Measurements from ENCODE around the gene BMPR1B.

Gene BMPR1B

DNA sequence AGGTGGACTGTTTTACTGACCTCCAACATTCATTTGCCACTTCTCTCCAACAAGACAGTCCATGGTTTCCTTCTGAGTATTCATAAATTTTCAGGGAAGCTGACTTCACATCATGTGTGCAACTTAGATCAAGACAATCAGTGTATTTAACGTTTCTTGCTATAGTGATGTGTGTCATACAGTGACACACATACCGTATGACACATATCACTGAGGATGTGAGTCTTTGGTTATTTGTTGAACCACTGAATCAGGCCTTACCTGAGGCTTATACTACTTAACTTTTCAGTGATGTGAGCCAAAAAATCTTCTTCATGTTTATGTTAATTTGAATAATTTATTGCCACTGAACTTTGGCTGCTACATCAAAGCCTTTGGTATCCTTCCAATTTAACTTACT is 166.8 kb downstream of the BMPR1B start:
- Histone ChIP-seq H3K27me3 (ENCODE audit: insufficient read depth, low read length) (no peaks in the 10 kb centered on the region), H3K36me3 (ENCODE audit: control insufficient read depth in 1 of 2, insufficient read depth in 2 of 2, low read length in 2 of 2) (no peaks in the 10 kb centered on the region), H3K4me1 (ENCODE audit: control insufficient read depth in 1 of 2, insufficient read depth in 2 of 2, low read length in 2 of 2) (peaks cover 4 to 5% of the 10 kb centered on the region in 2 experiments), H2AFZ (ENCODE audit: insufficient read depth, low read length, poor library complexity) (no peak overlapping the region), H4K12ac (ENCODE audit: low read depth, low read length) (no peak overlapping the region), H3K4ac (ENCODE audit: low read depth, low read length) (no peak overlapping the region), H3K27ac (ENCODE audit: low read depth, low read length) (no peak overlapping the region), H4K91ac (ENCODE audit: low read depth, low read length) (no peak overlapping the region), H3K9ac (ENCODE audit: low read length) (no peak overlapping the region), H2BK12ac (ENCODE audit: low read length) (no peak overlapping the region), H3K18ac (ENCODE audit: low read length) (no peak overlapping the region), H2AK5ac (ENCODE audit: low read length) (no peak overlapping the region), H3K9me3 (ENCODE audit: insufficient read depth, low read depth, low read length) (no peaks in the 10 kb centered on the region), H3K14ac (ENCODE audit: low read length) (no peak overlapping the region), H2BK5ac (ENCODE audit: low read depth, low read length, poor library complexity) (no peak overlapping the region), H3K79me1 (ENCODE audit: low read length) (no peaks in the 10 kb centered on the region), H4K8ac (ENCODE audit: low read depth, low read length) (no peak overlapping the region), H3K23ac (ENCODE audit: low read length) (no peak overlapping the region), H3K4me3 (ENCODE audit: low read depth, low read length) (no peak overlapping the region), H3K79me2 (ENCODE audit: control insufficient read depth, insufficient read depth, low read length, poor library complexity) (no peaks in the 10 kb centered on the region), H3K4me2 (ENCODE audit: low read length) (no peak overlapping the region), H2BK120ac (ENCODE audit: insufficient read depth, low read length, poor library complexity) (no peak overlapping the region)
- WGBS (ENCODE audit: extremely low coverage, insufficient coverage, insufficient read length) = no CpG with 5 or more reads among the region's 2 CpGs
- DNase-seq = no peak

DNA sequence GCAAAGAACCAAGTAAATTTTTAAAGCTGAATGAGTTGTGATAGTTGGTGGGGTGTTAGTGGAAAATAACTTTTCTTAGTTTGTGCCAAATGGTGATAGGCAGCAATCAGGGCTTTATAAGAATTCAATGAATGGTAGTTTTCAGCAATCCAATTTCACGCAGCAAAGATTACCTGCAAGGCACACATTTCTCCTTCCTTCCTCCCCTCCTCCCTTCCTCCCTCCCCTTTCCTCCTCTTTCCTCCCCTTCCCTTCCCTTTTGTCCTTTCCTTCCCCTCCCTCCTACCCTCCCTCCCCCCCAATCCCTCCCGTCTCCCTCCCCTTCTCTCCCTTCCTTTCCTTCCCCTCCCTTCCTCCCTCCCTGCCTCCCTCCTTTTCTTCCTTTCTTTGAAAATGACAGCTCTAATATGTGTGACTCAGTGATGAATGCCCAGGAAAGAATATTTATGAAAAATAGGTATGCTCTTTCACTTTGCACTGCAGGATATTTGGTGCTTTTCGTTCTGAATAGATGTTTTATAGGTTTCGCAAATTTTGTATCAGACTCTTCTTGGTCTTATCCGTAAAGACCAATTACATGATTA is 168.1 kb downstream of the BMPR1B start:
- no peak overlapping the region for H2AK5ac ChIP-seq (ENCODE audit: low read length)
- no peak overlapping the region for H2AFZ ChIP-seq (ENCODE audit: insufficient read depth, low read length, poor library complexity)
- H2BK5ac ChIP-seq (ENCODE audit: low read depth, low read length, poor library complexity) = no peak overlapping the region
- no peak overlapping the region for H3K4me3 ChIP-seq (ENCODE audit: low read depth, low read length)
- no peak overlapping the region for H3K4me2 ChIP-seq (ENCODE audit: low read length)
- no peak overlapping the region for H3K4ac ChIP-seq (ENCODE audit: low read depth, low read length)
- peaks cover 4 to 5% of the 10 kb centered on the region in 2 experiments for H3K4me1 ChIP-seq (ENCODE audit: control insufficient read depth in 1 of 2, insufficient read depth in 2 of 2, low read length in 2 of 2)
- no peak overlapping the region for H3K27ac ChIP-seq (ENCODE audit: low read depth, low read length)
- H3K23ac ChIP-seq (ENCODE audit: low read length) = no peak overlapping the region
- H3K36me3 ChIP-seq (ENCODE audit: control insufficient read depth in 1 of 2, insufficient read depth in 2 of 2, low read length in 2 of 2) = no peaks in the 10 kb centered on the region
- H3K9me3 ChIP-seq (ENCODE audit: insufficient read depth, low read depth, low read length) = no peaks in the 10 kb centered on the region
- no peak overlapping the region for H2BK120ac ChIP-seq (ENCODE audit: insufficient read depth, low read length, poor library complexity)
- H4K12ac ChIP-seq (ENCODE audit: low read depth, low read length) = no peak overlapping the region
- no peaks in the 10 kb centered on the region for H3K27me3 ChIP-seq (ENCODE audit: insufficient read depth, low read length)
- no peak overlapping the region for H3K18ac ChIP-seq (ENCODE audit: low read length)
- H2BK12ac ChIP-seq (ENCODE audit: low read length) = no peak overlapping the region
- no peak overlapping the region for H4K91ac ChIP-seq (ENCODE audit: low read depth, low read length)
- no peaks in the 10 kb centered on the region for H3K79me2 ChIP-seq (ENCODE audit: control insufficient read depth, insufficient read depth, low read length, poor library complexity)
- no peak overlapping the region for H3K9ac ChIP-seq (ENCODE audit: low read length)
- no peak overlapping the region for H3K14ac ChIP-seq (ENCODE audit: low read length)
- 100% methylated on average over 1 of the region's 5 CpGs for WGBS (ENCODE audit: extremely low coverage, insufficient coverage, insufficient read length)
- no peak for DNase-seq
- no peak overlapping the region for H4K8ac ChIP-seq (ENCODE audit: low read depth, low read length)
- H3K79me1 ChIP-seq (ENCODE audit: low read length) = no peaks in the 10 kb centered on the region

DNA sequence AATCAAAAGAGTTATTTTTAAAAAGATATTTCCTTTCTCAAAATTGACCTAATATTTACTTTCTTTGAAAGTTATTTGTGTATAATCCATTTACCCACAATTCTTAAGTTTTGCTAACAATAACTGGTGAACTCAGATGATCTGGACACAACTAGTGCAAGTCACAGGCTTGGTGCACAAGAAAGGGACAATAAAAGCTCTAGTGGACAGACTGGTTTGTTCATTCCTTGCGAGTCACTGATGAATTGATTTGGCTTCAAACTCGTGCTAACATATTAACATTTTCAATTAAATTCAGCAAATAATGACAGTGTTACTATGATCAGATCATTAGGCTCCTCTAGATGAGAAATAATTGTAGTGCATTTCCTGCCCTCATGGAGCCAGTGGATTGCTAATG is 169.2 kb downstream of the BMPR1B start:
- no peaks in the 10 kb centered on the region for H3K36me3 ChIP-seq (ENCODE audit: control insufficient read depth in 1 of 2, insufficient read depth in 2 of 2, low read length in 2 of 2)
- H3K9ac ChIP-seq (ENCODE audit: low read length) = no peak overlapping the region
- H3K79me2 ChIP-seq (ENCODE audit: control insufficient read depth, insufficient read depth, low read length, poor library complexity) = no peaks in the 10 kb centered on the region
- peak in 1 of 2 donors; percentile 31 for DNase-seq
- H3K9me3 ChIP-seq (ENCODE audit: insufficient read depth, low read depth, low read length) = no peaks in the 10 kb centered on the region
- no peak overlapping the region for H2AFZ ChIP-seq (ENCODE audit: insufficient read depth, low read length, poor library complexity)
- H4K12ac ChIP-seq (ENCODE audit: low read depth, low read length) = no peak overlapping the region
- H3K27ac ChIP-seq (ENCODE audit: low read depth, low read length) = no peak overlapping the region
- no peak overlapping the region for H3K18ac ChIP-seq (ENCODE audit: low read length)
- no peak overlapping the region for H4K8ac ChIP-seq (ENCODE audit: low read depth, low read length)
- no peak overlapping the region for H2AK5ac ChIP-seq (ENCODE audit: low read length)
- no peak overlapping the region for H3K23ac ChIP-seq (ENCODE audit: low read length)
- H3K4me3 ChIP-seq (ENCODE audit: low read depth, low read length) = no peak overlapping the region
- H3K4ac ChIP-seq (ENCODE audit: low read depth, low read length) = no peak overlapping the region
- H3K4me1 ChIP-seq (ENCODE audit: control insufficient read depth in 1 of 2, insufficient read depth in 2 of 2, low read length in 2 of 2) = peaks cover 4 to 7% of the 10 kb centered on the region in 2 experiments
- H4K91ac ChIP-seq (ENCODE audit: low read depth, low read length) = no peak overlapping the region
- no peak overlapping the region for H2BK5ac ChIP-seq (ENCODE audit: low read depth, low read length, poor library complexity)
- no peak overlapping the region for H3K4me2 ChIP-seq (ENCODE audit: low read length)
- H2BK12ac ChIP-seq (ENCODE audit: low read length) = no peak overlapping the region
- H3K14ac ChIP-seq (ENCODE audit: low read length) = no peak overlapping the region
- H3K79me1 ChIP-seq (ENCODE audit: low read length) = no peaks in the 10 kb centered on the region
- no peaks in the 10 kb centered on the region for H3K27me3 ChIP-seq (ENCODE audit: insufficient read depth, low read length)
- no peak overlapping the region for H2BK120ac ChIP-seq (ENCODE audit: insufficient read depth, low read length, poor library complexity)
- no CpG with 5 or more reads among the region's 2 CpGs for WGBS (ENCODE audit: extremely low coverage, insufficient coverage, insufficient read length)

DNA sequence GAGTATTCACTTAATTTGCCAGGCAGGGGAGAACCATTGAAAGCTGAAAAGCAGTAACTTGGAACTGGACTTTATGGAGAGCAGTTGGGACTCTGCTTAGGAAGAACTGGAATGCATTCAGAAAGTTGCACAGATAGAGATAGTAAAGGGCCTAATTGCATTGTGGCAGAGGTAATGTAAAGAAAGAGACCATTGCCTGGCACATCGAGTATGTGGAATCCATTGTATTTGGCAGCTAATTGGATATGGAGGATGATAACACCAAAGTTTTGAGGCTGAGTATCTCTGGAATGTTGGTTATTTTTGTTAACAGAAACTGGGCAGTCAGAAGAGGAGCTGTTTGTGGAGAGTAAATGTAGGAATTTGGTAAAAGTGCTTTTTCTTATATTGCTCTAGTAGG is 169.9 kb downstream of the BMPR1B start:
- DNase-seq = peak in 1 of 2 donors; percentile 31
- H3K79me2 ChIP-seq (ENCODE audit: control insufficient read depth, insufficient read depth, low read length, poor library complexity) = no peaks in the 10 kb centered on the region
- peaks cover 4 to 7% of the 10 kb centered on the region in 2 experiments for H3K4me1 ChIP-seq (ENCODE audit: control insufficient read depth in 1 of 2, insufficient read depth in 2 of 2, low read length in 2 of 2)
- no peak overlapping the region for H3K18ac ChIP-seq (ENCODE audit: low read length)
- no peak overlapping the region for H3K14ac ChIP-seq (ENCODE audit: low read length)
- H3K23ac ChIP-seq (ENCODE audit: low read length) = no peak overlapping the region
- no peak overlapping the region for H4K12ac ChIP-seq (ENCODE audit: low read depth, low read length)
- no peaks in the 10 kb centered on the region for H3K79me1 ChIP-seq (ENCODE audit: low read length)
- no peaks in the 10 kb centered on the region for H3K27me3 ChIP-seq (ENCODE audit: insufficient read depth, low read length)
- no peaks in the 10 kb centered on the region for H3K9me3 ChIP-seq (ENCODE audit: insufficient read depth, low read depth, low read length)
- peak overlapping the region; percentile 21 for H2BK5ac ChIP-seq (ENCODE audit: low read depth, low read length, poor library complexity)
- peak overlapping the region; percentile 84 for H2BK12ac ChIP-seq (ENCODE audit: low read length)
- no peak overlapping the region for H3K4ac ChIP-seq (ENCODE audit: low read depth, low read length)
- no peak overlapping the region for H4K91ac ChIP-seq (ENCODE audit: low read depth, low read length)
- H3K9ac ChIP-seq (ENCODE audit: low read length) = no peak overlapping the region
- no peak overlapping the region for H2BK120ac ChIP-seq (ENCODE audit: insufficient read depth, low read length, poor library complexity)
- peak overlapping the region; percentile 1 for H3K4me2 ChIP-seq (ENCODE audit: low read length)
- H3K36me3 ChIP-seq (ENCODE audit: control insufficient read depth in 1 of 2, insufficient read depth in 2 of 2, low read length in 2 of 2) = no peaks in the 10 kb centered on the region
- H3K4me3 ChIP-seq (ENCODE audit: low read depth, low read length) = no peak overlapping the region
- no peak overlapping the region for H2AK5ac ChIP-seq (ENCODE audit: low read length)
- H3K27ac ChIP-seq (ENCODE audit: low read depth, low read length) = peak overlapping the region; percentile 37
- WGBS (ENCODE audit: extremely low coverage, insufficient coverage, insufficient read length) = no CpG with 5 or more reads among the region's 1 CpG
- H2AFZ ChIP-seq (ENCODE audit: insufficient read depth, low read length, poor library complexity) = no peak overlapping the region
- H4K8ac ChIP-seq (ENCODE audit: low read depth, low read length) = no peak overlapping the region

Data from trophoblast cell (in vitro differentiated cells and primary cell).